NAMALWA (cell line): ENCODE data around the gene PIGK.

Experiments used
- DNase-seq: peaks from one replicate; pipeline ENCODE4 v3.0.0-alpha.2; 2015; ENCODE audit warnings: low spot score

PIGK gene

GRCh38 chr1:77039111-77039510 is 180.1 kb downstream of the PIGK start:
- DNase-seq, result no peak
